ENCODE data around the gene MR1.

The MR1 gene

DNA sequence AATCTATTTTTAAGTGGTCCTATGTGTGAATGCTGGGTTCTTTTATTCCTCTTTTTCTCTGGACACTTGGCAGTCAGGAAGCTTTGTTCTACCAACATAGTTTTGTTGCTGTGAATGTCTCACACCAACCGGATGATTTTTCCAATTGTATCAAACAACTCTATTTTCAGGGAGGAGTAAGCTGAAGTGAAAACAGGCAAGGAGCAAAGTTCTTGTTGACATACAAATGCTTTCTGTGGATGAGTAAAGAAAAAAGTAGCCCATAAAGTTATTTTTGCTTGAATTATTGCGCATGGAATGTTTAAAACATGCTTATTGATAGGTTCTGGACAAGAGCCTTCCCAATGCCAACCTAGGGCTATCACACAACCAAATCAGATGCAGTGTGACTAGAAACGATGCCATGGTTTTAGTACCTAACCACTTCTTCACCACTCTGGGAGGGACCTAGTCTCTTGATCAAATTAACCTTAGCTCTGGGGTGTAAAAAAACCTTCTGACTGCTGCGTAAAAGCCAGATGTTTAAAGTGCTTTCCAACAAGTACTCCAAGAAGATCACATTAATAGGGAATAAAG lies 59.2 kb downstream of the MR1 start:
- peak; percentile 16 for DNase-seq

GRCh38 chr1:181094416-181095212 lies 60.8 kb downstream of the MR1 start:
- DNase-seq, result peak; percentile 21

GRCh38 chr1:181095260-181095659 lies 61.5 kb downstream of the MR1 start:
- DNase-seq, result no peak

DNA sequence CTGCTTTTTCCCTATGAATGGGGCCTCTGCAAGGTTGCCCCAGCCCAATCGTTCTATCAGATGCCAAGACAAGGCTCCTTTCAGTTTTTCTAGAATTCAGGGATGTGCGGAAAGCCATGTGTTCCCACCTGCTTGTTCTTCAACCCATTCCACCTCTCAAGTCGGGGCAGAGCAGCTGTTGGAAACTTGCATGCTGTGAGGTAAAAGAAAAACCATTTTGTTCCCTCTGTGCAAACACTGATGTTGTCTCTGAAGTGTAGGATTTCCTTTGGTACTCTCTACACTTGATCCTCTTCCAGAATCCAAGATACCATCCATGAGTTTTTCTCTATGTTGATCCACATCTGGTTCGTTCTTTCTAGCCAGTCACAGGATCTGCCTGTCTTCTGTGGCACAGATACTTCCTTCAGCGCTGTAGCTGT lies 62.0 kb downstream of the MR1 start:
- DNase-seq, result no peak

- DNase-seq, result no peak
These were observed 63.5 kb downstream of the MR1 start for GRCh38 chr1:181097242-181097641.

DNA sequence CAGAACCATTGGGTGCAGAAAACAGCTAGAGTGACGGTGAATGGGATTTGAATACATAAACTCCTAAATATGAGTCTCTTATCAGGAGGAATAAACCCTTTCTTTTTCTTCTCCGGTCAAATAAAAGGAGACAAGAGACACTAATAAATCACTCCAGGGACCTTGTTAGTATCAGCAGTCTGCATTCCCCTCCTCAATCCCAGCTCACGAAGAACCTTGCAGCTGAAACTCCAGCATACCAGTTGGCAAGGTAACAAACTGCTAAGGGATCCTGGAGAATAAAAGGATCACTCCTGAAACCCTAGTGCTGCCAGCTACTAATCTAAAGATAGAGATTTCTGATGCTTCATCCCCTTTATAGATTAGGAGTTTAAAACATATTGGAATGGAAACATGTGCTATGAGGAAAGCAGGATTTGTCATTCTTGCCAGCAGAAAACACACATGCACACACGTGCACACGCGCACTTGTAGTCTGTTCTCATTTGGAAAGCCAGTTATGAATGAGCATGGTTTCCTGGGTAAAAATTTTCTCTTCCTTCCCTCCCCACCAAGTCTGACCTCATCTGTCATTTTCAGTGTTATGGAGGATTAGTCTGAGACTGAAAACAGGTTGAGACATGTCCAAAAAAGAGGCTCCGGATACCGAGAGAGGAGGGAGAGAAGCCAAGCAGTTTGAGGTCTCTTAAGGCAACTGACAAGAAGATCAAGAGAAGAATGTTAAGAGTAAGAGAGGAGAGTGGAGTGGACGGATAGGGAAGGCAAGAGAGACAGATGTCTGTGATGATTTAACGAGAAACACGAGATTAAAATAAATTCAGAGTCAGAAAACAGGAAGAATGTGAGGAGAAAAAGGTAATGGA lies 65.6 kb downstream of the MR1 start:
- DNase-seq, result peak; percentile 70

DNA sequence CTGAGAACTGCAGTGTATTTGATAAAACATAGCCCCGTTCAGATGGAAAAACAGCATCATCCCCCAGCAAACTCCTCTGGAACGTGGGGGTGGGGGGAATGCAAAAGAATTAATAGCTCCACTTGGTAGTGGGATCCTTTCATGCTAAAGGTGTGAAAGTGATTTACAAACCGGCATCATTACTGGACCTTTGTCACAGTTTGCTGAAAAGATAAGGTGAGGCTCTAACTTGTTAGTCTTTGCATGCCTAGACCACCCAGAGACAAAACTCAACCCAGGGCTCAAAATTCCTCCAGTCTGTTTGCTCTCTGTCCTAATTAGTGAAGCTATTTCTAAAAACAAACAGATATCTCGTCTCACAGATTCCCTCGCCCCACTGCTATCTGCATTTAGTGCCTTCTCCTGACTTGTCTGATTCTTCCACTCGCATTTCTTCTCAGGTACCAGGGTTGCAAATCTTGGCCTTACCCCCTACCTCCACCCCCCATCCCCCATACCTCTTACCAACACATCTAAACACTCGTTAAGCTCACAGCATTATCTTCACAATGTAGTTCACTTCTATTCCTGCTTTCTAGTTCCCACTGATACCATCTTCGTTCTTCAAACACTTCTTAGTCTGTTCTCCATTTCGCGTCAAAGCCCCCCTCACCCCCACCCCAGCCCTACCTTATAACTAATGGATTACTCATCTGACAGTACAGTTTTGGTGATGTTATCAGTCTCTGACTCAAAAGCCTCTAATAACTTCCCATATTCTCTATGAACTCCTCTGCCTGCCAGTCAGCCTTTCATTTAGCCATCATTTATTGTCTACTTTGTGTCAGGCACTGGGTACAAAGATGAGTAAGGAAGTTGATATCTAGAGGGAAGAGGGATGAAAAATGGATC lies 66.5 kb downstream of the MR1 start:
- peak; percentile 77 for DNase-seq

DNA sequence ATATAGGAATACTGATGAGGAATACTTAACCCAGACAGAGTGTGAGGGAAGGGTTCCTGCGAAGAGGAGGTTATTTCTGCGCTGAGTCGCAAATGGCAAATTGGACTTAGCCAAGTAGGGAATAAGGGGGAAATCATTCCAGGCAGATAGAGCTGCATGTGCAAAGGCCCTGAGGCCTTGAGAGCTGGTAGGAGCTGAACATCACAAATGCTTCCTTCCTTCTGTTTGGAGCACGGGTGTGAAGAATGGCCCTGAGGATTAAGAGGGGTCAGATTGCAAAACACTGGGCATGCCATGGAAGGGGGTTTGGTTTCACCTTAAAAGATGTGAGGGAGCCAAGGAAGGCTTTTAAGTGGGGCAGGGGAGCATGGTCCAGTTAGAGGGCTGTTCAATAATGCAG lies 67.2 kb downstream of the MR1 start:
- DNase-seq, result no peak

GRCh38 chr1:181101581-181102226 lies 67.9 kb downstream of the MR1 start:
- DNase-seq, result no peak

DNA sequence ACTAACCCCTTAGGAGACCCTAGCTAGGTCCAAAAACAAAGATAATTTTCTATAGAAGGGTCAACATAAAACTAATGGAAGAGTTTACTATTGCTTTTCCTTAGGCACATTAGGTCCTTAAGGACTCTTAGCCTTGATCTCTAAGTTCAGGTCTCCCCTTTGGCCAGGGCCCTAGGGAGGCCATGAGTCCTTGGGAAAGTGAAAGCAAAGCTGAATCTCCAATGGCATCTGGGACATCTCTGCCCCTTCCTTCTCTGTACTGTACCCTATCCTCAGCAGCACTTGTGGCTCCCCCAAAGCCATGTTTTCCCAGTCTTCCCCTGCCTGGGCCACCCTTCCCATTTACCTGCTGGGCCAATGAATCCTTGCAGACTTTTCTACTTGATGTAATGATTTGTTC lies 69.1 kb downstream of the MR1 start:
- no peak for DNase-seq

DNA sequence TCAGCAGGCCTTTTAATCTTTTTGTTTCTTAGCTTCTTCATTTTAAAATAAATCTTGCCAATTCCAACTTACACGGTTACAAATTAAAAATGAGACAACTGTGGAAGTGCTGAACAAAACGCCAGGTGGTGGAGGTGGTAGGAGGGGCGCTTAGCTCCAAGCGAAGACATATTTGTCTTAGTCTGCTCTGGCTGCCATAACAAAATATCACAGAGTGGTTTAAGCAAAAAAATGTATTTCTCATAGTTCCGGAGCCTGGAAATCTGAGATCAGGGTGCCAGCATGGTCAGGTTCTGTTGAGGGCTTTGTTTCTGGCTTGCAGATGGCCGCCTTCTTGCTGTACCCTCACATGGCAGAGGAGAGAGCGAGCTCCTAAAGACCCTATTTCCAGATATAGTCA lies 69.6 kb downstream of the MR1 start:
- DNase-seq, result no peak

DNA sequence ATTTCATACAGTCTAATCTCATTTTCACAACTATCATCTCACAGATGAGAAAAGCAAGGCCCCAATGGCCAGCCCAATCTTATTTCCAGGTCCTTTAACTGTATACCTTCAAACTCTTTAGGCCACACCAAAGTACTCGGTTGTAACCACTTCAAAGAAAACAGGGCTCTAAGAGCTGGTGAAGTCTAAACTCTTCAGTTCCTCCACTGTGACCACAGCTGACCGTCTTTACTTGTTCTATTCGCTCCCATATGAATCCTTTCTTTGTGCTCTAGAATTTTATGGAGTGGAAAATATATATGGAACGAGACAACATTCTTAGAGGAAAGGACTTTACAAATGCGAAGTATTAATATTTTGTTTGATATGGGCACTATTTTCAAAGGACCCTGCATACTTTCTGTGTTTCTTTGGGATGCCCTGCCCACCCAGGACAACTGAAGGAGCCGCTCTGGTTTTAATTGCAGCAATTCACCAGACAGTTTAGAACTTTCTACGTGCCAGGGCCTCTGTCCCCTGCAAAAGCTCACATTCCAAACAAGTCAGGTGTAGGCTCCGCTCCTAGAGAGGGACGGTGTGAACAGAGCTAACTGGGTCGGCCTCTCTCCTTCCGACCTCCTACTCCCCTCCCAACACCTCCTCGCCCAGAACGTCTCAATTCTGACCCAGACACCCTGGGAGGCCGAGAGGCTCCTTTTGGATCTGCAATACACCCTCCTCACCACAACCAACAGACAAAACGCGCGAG lies 70.4 kb downstream of the MR1 start:
- no peak for DNase-seq

- DNase-seq, result peak; percentile 76
These were observed 71.0 kb downstream of the MR1 start for GRCh38 chr1:181104790-181105133.

DNA sequence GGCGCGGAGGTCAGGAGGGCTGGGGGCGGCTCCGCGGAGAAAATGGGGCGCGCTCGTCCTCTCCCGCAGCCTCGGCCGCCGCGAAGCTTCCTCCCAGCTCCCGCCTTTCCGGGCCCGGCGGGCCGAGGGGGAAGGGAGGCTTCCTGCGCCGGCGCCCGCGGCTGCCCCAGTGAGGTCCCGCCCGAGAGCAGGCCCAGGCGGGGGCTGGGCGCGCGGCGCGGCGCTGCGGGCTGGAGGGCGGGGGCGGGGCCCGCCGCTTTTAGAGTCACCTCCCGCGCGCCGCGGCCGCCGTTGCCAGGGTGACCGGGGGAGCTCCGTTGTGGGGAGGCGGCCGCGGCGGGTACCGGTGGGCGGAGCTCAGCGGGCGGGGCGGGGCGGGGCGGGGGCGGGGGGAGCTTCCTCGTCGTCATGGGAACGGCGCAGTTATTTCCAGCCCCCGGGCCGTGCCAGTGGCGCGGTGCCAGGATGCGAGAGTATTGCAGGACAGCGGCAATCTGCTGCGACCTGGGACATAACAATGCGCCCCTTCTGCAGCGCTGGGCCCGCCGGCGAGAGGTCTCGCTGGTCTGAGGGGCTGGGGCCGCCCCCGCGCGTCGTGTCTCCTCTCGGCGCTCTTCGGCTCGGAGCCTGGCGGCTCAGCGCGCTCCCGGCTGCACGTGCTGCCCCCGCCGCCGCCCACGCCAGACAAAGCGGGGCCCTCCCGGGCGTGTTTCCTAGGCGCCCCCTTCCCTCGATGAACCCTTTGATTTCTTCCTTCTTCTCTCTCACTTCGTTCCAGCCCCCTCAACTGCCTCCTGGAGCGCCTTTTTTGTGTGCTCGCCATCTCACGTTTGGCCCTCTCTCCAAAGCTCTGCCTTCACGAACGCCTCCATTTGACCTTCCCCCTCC lies 71.6 kb downstream of the MR1 start:
- DNase-seq, result peak; percentile 98

GRCh38 chr1:181106022-181106312 lies 72.2 kb downstream of the MR1 start:
- DNase-seq, result no peak

GRCh38 chr1:181106479-181106878 lies 72.7 kb downstream of the MR1 start:
- no peak for DNase-seq

- no peak for DNase-seq
These were observed 73.9 kb downstream of the MR1 start for GRCh38 chr1:181107711-181108110.

DNA sequence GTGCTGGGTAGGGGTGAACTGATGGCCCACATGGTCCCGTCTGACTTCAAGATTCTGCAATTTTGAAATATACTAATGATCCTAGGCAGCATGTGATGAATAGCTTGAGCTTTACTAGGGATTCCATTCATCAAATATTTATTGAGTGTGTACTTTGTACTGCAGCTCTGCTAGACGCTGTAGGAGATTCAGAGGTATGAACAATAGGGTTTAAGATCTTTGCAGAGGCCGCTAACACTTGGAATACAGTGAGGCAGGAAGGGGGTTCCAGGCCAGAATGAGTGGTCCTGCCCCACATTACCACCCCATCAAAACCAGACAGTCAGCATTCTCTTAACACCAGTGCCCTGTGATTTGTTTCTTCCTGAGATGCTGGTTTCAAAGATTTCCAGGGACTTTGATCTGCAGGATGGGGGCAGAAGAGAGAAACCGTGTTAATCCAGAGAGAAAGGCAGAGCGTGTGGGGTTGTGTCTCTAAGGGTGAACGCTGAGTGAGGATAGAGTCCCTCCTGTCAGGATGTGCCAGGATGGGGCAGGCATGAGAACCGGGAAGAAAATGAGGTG lies 74.6 kb downstream of the MR1 start:
- no peak for DNase-seq

DNA sequence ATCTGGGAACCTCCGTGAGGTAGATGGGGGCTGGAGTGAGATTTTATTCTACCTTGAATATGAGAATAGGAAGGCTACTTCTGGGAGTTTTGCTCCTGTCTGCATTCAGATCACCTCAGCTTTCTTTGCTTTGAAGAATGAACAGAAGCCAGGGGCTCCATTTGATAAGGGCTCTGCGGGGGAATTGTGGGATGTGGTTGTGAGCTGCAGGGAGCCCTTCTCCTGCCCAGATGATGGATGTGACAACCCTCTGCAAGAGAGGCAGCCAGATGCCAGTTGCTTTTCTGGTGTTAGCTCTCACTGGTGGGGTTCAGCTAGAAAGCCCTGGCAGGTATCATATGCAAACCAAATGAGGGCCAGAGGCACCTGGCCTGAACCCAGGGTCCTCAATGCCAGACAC lies 76.2 kb downstream of the MR1 start:
- no peak for DNase-seq

Data from activated effector memory CD4-positive, alpha-beta T cell treated with anti-CD3 and anti-CD28 coated beads, Interleukin-2, amount 50 U/mL, for 16 hours (primary cell).